PC-3 (cell line): ENCODE measurements around the gene OTOA. TPM values are rescaled to one million over a fixed set of nuclear protein-coding genes. Genes with fewer than 3 reads are reported as not detected.

Experiments
- ATAC-seq: fragments of 200-7000 bp; cut with Tn5 transposase; 2 replicates; pipeline ENCODE4 v1.9.1; 2020; ENCODE audit warnings: mild to moderate bottlenecking, moderate library complexity
- BruUV-seq: library from RNA; stranded (reverse); fragments of 400-500 nt; replicated peaks from 2 replicates; lab custom pipeline; 2021; lab: Mats Ljungman, UMichigan
- CTCF ChIA-PET: fragments of 300-600 bp; sonication (Branson Sonifier 250); formaldehyde crosslinking; loops from one replicate; lab custom pipeline; 2022; ENCODE audit warnings: antibody characterized with exemption; lab: Charles Lee
- POLR2A ChIA-PET: fragments of 300-600 bp; sonication (Branson Sonifier 250); formaldehyde crosslinking; loops from one replicate; lab custom pipeline; 2022; ENCODE audit warnings: antibody characterized with exemption; ENCODE audit not compliant: unreplicated experiment; lab: Charles Lee
- DNase-seq: peaks from one replicate; pipeline ENCODE4 v3.0.0-alpha.2; 2015
- H2AFZ ChIP-seq: fragments of 300-600 bp; sonication (generic); 2 replicates; pipeline ENCODE4 v1.6.0; 2016; ENCODE audit warnings: antibody characterized with exemption, low read length
- H3F3A ChIP-seq: fragments of 300-600 bp; sonication (generic); one replicate; pipeline ENCODE4 v1.6.0; 2017; ENCODE audit warnings: antibody characterized with exemption, low read length, control low read depth, mild to moderate bottlenecking; ENCODE audit not compliant: unreplicated experiment
- H3K27ac ChIP-seq: fragments of 300-600 bp; sonication (generic); 2 replicates; pipeline ENCODE4 v1.5.1; 2016; ENCODE audit warnings: mild to moderate bottlenecking, low read length
- H3K27me3 ChIP-seq: fragments of 300-600 bp; sonication (generic); 2 replicates; pipeline ENCODE4 v1.6.1; 2016; ENCODE audit warnings: low read length, mixed read lengths
- H3K36me3 ChIP-seq: fragments of 300-600 bp; sonication (generic); 2 replicates; pipeline ENCODE4 v1.6.1; 2016; ENCODE audit warnings: low read depth, mixed run types, low read length, mixed read lengths
- H3K4me1 ChIP-seq: fragments of 300-600 bp; sonication (generic); 2 replicates; pipeline ENCODE4 v1.5.1; 2016; ENCODE audit warnings: low read length; ENCODE audit not compliant: insufficient read depth
- H3K4me2 ChIP-seq: fragments of 300-600 bp; sonication (generic); 2 replicates; pipeline ENCODE4 v1.6.0; 2016; ENCODE audit warnings: low read length
- H3K4me3 ChIP-seq: fragments of 300-600 bp; sonication (generic); 2 replicates; pipeline ENCODE4 v1.5.1; 2016; ENCODE audit warnings: mild to moderate bottlenecking, low read length, mixed read lengths
- H3K79me2 ChIP-seq: fragments of 300-600 bp; sonication (generic); 2 replicates; pipeline ENCODE4 v1.6.1; 2017; ENCODE audit warnings: low read length, mixed read lengths
- H3K9ac ChIP-seq: fragments of 300-600 bp; sonication (generic); 2 replicates; pipeline ENCODE4 v1.6.0; 2016; ENCODE audit warnings: mild to moderate bottlenecking, low read length
- H3K9me2 ChIP-seq: fragments of 300-600 bp; sonication (generic); replicated peaks from 2 replicates; pipeline ENCODE4 v1.6.1; 2016; ENCODE audit warnings: mixed run types, low read length, mixed read lengths
- H3K9me3 ChIP-seq: fragments of 300-600 bp; sonication (generic); 2 replicates; pipeline ENCODE4 v1.6.1; 2016; ENCODE audit warnings: low read length, mixed read lengths
- H4K20me1 ChIP-seq: fragments of 300-600 bp; sonication (generic); 2 replicates; pipeline ENCODE4 v1.6.1; 2016; ENCODE audit warnings: low read length, mixed read lengths
- CTCF ChIP-seq: fragments of 300-600 bp; sonication (generic); conservative IDR thresholded peaks from 2 replicates; pipeline ENCODE4 v1.5.1; 2017; ENCODE audit warnings: antibody characterized with exemption, low read depth, mild to moderate bottlenecking, low read length
- EZH2 ChIP-seq: fragments of 300-600 bp; sonication (generic); IDR thresholded peaks from one replicate; pipeline ENCODE4 v1.6.1; 2017; ENCODE audit warnings: antibody characterized with exemption, mild to moderate bottlenecking, low read length; ENCODE audit not compliant: unreplicated experiment
- EZH2phosphoT487 ChIP-seq: fragments of 300-600 bp; sonication (generic); IDR thresholded peaks from 2 replicates; pipeline ENCODE4 v1.6.1; 2018; ENCODE audit warnings: mild to moderate bottlenecking, antibody characterized with exemption, low read length, borderline replicate concordance
- intact Hi-C: fragments of 100-400 bp; cut with micrococcal nuclease; formaldehyde crosslinking; loops from 2 replicates; pipeline ENCODE4 v1.9.0; 2023
- total RNA-seq: library from RNA; depleted of rRNA; stranded (reverse); fragments of >200 nt; gene quantifications from 2 replicates; pipeline ENCODE4 v1.2.3, GENCODE V29; 2014

Gene OTOA
- total RNA-seq, 1 experiment from 2014 or later = not detected

DNA sequence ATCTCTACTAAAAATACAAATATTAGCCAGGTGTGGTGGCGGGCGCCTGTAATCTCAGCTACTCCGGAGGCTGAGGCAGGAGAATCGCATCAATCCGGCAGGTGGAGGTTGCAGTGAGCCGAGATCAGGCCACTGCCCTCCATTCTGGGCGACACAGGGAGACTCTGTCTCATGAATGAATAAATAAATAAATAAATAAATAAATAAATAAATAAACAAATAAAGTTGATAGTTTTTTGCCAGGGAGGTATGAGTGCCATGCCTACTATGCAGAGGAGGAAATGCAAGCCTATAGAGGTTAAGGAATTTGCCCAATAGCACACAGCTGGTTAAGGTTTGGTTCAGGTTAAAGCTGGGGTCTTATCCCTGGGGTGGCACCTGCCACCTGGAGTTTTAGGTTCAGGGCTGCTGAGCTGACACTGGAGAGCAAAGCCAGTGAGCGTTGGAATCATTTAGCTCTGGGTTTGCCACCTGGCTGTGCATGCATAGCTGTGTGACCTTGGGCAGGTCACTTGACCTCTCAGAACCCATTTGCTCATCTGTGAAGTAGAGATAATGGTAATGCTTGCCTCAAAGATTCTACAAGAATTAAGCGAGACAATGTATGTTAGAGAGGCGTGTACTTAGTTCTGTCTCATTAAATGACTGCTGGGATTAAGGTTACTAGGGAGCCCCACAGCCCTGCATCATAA, 1.2 kb downstream of the OTOA start:
- Histone ChIP-seq H3K9me3 (no peaks in the 10 kb centered on the region), H2AFZ (no peak overlapping the region), H4K20me1 (no peaks in the 10 kb centered on the region), H3K9ac (no peak overlapping the region), H3F3A (no peaks in the 10 kb centered on the region), H3K4me1 (no peaks in the 10 kb centered on the region), H3K27me3 (no peaks in the 10 kb centered on the region), H3K9me2 (no peaks in the 10 kb centered on the region), H3K79me2 (no peaks in the 10 kb centered on the region), H3K4me3 (no peak overlapping the region), H3K4me2 (no peak overlapping the region), H3K27ac (no peak overlapping the region), H3K36me3 (no peaks in the 10 kb centered on the region)
- DNase-seq (no peak), ATAC-seq (no peak)
- BruUV-seq = no TSS peak
- POLR2A ChIA-PET = no interaction called here
- no peak for TF ChIP-seq EZH2
- TF ChIP-seq CTCF = no peak
- no peak for TF ChIP-seq EZH2phosphoT487
- CTCF ChIA-PET = interaction anchor here (0.5 kb wide), 1 partner anchor 19 kb away, joined by 3 read pairs; no protein-coding TSS in a partner anchor
- intact Hi-C loops = no loop called here

DNA sequence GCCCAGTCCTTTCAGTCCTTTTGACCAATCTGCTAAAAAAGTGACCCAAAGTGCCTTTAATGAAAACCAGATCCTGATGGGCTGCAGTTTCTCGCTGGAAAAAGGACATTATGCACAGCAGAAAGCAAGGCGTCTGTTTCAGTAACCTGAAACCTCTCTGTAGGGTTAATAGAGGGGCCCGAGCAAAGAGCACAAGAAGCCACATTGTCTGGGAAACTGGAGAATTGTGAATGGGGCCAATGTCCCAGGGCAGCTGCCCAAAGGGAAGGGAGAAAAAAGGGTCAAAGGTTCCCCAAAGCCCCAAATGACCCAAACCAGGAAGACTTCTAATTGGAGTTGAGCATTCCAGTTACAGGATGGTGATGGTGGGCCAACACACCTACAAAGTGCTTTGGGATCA, 3.0 kb downstream of the OTOA start:
- POLR2A ChIA-PET = no interaction called here
- no peaks in the 10 kb centered on the region for H4K20me1 ChIP-seq
- H3K4me3 ChIP-seq = no peak overlapping the region
- no peak overlapping the region for H3K9ac ChIP-seq
- no TSS peak for BruUV-seq
- H3K79me2 ChIP-seq = no peaks in the 10 kb centered on the region
- no peak overlapping the region for H2AFZ ChIP-seq
- H3F3A ChIP-seq = no peaks in the 10 kb centered on the region
- H3K9me2 ChIP-seq = no peaks in the 10 kb centered on the region
- no peak overlapping the region for H3K27ac ChIP-seq
- TF ChIP-seq CTCF (no peak), EZH2 (no peak), EZH2phosphoT487 (no peak)
- no peaks in the 10 kb centered on the region for H3K9me3 ChIP-seq
- H3K36me3 ChIP-seq = no peaks in the 10 kb centered on the region
- no peaks in the 10 kb centered on the region for H3K27me3 ChIP-seq
- DNase-seq (no peak), ATAC-seq (no peak)
- H3K4me2 ChIP-seq = no peak overlapping the region
- H3K4me1 ChIP-seq = no peaks in the 10 kb centered on the region
- intact Hi-C loops = no loop called here
- CTCF ChIA-PET = no interaction called here

DNA sequence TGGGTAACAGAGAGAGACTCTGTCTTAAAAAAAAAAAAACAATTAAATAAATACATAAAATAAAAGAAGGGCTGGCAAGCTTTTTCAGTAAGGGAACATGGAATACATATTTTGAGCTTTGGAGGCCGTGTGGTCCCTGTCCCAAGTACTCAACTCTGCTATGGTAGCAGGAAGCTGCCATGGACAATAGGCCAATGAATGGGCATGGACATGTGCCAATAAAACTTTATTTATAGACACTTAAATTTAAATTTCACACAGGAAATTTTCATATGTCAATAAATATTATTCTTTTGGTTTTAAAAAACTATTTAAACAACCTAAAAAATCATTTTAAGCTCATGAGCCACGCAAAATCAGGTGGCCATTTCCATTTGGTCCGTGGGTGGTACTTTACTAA, 3.8 kb downstream of the OTOA start:
- Histone ChIP-seq H3K9me3 (no peaks in the 10 kb centered on the region), H3K27ac (no peak overlapping the region), H3K36me3 (no peaks in the 10 kb centered on the region), H4K20me1 (no peaks in the 10 kb centered on the region), H3K79me2 (no peaks in the 10 kb centered on the region), H3K27me3 (no peaks in the 10 kb centered on the region), H2AFZ (no peak overlapping the region), H3K9me2 (no peaks in the 10 kb centered on the region), H3K4me2 (no peak overlapping the region), H3F3A (no peaks in the 10 kb centered on the region), H3K4me1 (no peaks in the 10 kb centered on the region), H3K4me3 (no peak overlapping the region), H3K9ac (no peak overlapping the region)
- intact Hi-C loops = no loop called here
- no TSS peak for BruUV-seq
- ATAC-seq = no peak
- POLR2A ChIA-PET = no interaction called here
- no peak for DNase-seq
- TF ChIP-seq CTCF = no peak
- no peak for TF ChIP-seq EZH2
- TF ChIP-seq EZH2phosphoT487 = no peak
- CTCF ChIA-PET = no interaction called here
